Eye (tissue), 1 donor: ENCODE data around the gene CAMKMT.
"Not testable (repeated sequence)": the region's sequence is repeated elsewhere in the genome, so short reads cannot be mapped to it uniquely, and the experiment has no call there.

Experiments
- DNase-seq: peaks from one replicate; pipeline ENCODE4 v3.0.0-alpha.2; 2015

CAMKMT gene

DNA sequence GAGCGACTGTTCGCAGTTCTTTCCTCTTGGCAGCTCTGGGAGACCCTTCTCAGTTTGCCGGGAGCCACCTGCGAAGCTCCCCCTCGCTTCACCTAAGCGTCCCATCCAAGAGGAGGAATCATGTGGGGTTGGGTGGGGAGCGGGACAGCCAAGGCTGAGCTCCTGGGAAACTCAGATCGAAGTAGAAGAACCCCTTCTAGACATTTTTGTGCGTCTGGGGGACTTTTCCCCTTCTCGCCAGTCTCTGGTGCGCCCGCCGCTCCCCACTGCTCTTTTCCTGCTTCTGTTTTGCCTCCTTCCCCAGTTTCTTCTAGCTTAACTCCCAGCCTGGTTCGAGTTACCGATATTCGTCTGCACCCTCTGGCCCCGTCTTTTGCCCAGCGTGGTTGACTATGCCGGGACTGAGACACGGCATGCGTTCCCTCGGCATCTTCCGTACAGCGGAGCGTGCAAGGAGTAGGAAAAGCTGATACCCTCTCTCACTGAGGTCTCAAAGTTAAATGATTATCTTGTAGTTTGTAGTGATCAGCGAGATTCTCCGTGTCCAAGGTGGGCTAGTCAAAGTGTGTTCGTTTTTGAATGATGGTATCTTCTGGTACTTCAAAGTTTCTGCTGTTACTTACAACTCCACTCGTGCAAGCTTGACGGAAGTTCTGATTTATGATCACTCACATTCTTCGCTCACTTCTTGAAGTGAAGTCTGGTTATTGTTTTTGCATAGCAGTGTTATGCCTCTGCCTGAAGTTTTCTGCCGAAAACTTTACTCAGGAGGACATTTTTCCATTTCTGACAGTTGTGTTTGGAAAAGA is 664 bp downstream of the CAMKMT start:
- peak; percentile 74 for DNase-seq

DNA sequence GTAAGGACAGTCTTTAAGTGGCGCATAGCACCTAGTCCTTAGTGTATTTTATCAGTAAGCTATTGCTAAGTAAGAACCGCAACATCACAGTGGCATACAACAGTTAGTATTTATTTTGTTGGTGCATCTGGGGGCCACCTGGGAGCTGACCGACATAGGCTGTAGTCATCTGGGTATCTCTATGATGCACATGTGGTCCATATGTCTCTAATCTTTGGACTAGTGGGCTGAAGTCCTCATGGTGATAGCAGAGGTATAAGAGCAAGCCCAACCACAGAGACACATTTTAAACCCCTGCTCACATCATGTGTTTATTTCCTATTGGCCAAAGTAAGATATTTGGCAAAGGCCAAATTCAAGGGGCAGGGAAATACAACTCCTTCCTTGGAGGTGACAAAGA is 2.9 kb downstream of the CAMKMT start:
- no peak for DNase-seq

DNA sequence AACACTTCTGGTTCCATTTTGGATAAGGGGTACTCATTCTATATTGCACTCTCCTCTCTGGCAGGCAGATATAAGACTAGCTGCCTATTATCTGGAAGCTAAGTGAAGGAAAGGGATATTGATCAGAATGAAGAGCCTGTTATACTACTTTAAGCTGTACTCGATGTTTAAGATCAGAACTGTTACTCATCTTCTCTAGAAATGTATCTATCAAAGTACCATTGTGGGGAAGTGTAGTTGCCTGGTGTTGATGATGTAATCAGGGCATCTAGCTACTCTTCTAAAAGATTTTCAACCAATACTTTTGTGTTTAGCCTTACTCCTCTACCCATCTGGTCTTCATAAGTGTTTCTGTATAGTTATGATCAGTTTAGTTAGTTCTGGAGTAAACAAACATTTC is 5.8 kb downstream of the CAMKMT start:
- DNase-seq: no peak

DNA sequence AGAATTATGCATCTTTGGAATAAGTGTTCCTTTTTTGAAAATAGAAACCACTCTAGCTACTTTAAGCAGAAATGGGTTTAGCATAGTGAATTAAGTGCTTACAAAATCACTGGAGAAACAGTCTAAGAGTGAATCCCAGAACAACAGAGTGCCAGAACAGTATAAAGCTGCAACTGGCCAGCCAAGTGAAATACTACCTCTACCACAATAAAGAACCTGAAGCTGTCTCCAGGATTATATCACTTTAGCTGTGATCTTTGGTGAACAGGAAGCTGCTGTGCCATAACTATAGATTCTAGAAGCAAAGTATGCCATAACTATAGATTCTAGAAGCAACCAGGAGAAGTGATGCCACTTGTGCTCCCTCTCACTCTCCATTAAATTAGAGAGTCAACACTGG is 7.6 kb downstream of the CAMKMT start:
- no peak for DNase-seq

DNA sequence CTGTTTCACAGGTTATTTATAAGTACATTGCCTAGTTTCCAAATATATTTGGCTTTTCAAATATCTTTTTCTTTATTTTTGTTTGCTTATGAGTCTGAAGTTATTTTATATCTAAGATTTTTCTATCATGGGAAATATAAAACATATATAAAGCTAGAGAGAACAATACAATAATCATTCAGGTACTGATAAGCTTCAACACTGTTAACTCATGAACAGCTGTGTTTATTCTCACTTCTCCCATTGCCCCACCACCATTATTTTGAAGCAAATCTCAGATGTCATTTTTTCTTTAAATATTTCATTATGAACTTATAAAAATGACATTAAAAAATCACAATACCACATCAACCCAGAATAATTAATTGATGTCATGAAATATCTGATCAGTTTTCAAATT is 9.7 kb downstream of the CAMKMT start:
- DNase-seq: no peak

DNA sequence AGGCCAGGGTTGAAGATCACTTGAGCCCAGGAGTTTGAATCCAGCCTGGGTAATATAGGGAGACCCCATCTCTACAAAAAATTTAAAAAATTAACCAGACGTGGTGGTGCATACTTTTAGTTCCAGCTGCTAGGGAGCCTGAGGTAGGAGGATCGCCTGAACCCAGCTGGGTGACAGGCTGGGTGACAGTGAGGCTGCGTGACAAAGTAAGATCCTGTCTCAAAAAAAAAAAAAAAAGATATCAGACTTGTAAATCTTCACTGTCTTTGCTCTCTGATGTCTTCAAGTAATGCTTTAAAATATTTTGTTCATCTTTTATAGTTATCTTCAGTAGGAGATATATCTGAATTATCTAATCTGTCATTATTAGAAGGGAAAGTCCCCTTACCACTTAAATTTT is 10.5 kb downstream of the CAMKMT start:
- DNase-seq: no peak

DNA sequence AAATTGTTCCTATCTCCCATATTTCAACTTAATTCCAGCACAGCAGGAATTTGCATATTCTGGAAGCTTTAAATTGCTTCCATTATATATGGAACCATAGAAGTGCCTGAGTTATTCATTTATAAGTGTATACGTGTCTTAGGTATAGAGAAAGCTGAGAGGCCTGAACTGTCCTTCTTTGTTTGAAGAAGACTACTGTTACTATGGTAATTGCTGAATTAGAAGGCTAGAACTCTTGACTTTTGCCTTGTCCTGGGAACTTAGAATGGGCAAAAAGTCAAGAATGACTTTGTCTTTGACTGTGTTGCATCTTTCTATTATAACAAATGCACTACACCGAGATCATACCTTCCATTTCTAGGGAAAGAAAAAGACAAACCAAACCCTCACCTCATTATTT is 15.7 kb downstream of the CAMKMT start:
- no peak for DNase-seq

DNA sequence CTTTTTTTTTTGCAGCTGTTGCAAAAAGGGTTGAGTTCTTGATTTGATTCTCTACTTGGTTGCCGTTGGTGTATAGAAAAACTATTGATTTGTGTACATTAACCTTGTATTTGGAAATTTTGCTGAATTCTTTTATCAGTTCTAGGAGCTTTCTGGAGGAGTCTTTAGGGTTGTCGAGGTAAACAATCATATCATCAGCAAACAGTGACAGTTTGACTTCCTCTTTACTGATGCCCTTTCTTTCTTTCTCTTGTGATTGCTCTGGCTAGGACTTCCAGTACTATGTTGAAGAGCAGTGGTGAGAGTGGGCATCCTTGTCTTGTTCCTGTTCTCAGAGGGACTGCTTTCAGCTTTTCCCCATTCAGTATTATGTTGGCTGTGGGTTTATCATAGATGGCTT is 23.5 kb downstream of the CAMKMT start:
- not testable (repeated sequence) for DNase-seq

DNA sequence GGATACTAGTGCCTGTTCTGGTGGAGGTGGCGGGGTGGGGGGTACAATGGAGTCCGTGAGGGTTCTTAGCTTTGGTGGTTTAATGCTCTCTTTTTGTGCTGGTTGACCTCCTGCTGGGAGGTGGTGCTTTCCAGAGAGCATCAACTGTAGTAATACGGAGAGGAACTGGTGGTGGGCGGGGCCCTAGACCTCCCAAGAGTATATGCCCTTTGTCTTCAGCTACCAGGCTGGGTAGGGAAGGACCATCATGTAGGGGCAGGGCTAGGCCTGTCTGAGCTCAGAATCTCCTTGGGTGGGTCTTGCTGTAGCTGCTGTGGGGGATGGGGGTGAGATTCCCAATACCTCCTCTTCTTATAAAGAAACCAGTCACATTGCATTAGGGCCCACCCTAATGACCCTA is 27.1 kb downstream of the CAMKMT start:
- no peak for DNase-seq

DNA sequence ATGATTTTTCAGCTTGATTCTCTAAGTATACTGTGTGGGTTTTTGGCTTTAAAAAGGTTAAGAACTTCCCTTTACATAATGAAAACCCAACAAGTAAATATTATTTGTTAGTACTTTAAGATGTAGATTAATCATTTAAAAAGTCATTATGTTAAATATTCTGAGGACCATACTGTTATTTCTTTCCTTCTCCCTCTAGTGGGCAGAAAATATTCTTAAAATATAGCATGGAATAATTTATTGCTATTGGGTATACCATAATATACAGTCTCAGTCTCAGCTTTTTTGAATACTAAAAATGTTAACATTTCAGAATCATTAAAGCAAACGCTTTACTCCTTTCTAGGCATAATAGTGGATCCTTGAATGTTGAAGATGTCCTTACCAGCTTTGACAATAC is 28.1 kb downstream of the CAMKMT start:
- no peak for DNase-seq

DNA sequence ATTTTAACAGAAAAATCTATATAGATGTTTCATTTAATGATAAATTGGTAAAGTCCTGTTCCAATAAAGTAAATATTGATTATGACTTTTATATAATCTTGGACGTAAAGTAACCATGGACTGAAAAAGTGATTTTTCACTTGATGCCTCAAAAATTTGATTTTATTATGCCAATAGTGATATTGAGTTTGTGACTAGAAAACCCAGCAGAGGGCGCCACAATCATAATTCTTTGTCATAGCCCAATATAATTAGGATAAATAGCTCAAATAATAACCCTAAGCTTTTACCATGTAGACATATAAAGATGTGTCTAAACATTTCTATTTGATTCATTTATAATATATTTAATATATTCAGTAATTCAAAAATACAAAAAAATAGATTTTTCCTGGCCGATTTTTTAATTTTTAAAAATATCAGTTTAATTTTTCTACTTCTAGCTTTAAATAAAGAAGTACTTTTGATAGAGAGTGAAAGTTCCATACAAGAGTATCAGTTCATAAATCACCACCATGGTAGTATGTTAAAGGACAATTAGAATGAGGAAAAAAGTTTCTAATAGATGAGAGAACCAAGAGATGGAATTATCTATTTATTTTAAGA is 30.7 kb downstream of the CAMKMT start:
- DNase-seq: peak; percentile 83

DNA sequence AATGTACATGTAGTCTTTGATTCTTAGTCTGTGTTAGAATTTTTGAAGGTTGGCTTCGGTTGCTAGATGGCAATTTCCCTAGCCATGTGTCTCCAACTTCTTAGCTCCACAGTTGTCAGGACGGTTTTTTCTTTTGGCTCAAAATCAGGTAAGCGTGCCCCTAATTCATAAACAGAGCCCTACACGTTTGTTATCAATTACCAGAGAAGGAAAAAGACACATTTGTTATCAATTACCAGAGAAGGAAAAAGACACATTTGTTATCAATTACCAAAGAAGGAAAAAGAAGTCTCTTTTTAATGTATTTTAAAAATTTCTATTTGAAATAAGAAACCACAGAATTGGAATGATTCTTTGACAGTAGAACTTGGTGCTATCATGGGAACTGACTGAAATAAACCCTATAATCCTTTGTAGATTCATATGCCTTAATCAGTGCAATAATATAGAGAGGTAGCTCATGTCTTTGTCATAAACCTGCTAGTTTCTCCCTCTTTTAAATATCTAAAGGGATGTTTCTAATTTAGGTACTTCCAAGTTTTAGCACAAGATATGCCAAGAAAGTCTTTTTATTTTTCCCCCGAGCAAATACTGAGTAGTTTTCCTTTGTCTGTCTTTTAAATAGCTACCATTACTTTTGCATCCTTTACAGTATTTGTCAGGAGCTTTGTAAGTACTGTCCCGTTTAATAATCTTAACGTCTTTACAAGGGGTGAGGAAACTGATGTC is 35.9 kb downstream of the CAMKMT start:
- DNase-seq: peak; percentile 43

DNA sequence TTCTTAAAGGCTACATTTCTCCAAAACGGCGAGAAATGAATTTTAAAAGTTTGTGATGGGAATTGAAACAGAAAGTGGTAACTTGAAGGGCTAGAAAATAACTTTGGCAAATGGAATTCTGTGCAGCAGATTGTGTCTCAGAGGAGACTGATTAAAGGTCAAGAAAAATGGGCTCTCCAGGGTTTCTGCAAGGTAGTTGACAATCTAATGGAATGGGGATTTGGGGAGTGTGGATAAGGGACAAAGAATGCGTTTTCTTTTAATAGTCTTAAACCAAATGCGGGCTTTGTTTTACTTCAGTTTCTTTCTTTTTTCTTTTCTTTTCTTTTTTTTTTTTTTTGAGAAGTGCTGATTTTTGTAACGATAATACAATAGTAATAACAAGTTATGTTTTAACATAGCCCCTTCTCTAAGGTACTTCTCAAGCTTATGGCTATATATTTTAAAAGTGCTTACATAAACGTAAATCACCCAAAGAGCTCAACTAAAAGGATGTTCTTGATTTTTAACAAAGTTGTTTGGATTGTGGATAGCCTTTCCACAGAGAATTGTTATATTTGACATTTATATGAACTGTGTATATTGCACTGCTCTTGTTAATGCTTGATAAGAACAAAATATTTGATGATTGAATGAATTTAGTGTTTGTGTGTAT is 36.6 kb downstream of the CAMKMT start:
- no peak for DNase-seq

DNA sequence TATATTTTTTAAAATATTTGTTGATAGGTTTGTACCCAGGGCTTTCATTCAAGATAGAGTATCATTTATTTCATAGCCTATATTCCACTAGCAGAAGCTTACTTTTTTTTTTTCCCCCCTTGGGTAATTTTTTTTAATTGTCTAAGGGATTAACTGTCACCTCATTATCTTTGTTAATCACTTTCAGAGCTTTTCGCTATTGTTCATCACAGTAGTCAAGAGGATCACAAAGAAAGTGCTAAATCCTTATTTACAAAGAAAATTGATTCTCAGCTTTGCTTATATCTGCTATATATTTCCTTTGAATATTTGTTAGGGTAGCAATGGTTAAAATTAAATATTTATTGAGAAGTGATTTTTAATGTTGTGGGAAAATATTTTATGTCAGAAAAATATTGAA is 59.0 kb downstream of the CAMKMT start:
- no peak for DNase-seq

DNA sequence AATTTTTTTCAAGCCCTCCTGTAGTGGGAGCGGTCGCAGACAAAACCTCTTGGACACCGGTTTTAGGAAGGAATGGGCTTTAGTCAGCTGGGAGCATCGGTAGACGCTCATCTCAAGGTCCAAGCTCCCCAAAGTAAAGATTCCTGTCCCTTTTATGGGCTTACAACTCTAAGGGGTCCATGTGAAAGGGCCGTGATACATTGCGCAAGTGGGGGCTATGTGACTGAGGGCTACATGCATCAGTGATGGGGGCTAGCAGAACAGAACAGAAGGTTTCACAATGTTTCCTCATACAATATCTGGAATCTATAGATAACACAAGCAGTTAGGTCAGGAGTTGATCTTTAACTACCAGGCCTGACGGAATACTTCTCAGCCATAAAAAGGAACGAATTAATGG is 62.5 kb downstream of the CAMKMT start:
- DNase-seq: no peak

DNA sequence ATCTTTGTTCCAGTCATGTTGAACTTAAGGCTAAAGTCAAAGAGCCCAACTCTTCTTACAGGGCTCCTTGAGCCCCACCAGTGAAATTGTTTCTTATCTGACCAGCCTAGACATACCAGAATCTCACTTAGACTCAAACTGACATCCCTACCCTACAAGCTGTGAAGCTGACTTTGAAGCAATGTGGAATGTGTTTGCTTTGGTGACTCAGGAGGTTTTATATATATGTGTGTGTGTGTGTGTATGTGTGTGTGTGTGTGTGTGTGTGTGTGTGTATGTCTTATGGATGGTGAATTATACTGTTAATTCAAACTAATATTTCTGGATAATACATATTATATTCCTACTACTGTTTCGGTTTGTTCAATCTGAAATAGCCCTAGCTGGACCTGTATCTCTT is 67.3 kb downstream of the CAMKMT start:
- DNase-seq: no peak

DNA sequence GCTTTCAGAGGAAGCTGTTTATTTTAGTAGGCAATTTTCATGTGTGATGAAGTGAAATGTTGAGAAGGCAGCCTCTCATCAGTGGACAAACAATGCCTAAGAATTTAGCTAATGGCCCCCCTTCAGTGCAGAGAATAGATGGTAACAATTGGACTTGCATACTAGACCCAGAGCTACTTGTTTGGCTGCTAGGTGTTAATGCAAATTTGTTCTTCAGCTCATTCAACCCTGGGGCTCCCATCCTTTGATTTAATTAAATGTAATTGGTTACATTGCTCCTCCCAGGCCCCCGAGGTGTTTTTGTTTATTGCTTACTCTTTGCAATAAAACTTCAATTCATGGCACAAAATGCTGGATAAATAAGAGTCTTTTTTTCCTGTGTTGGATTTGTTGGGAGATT is 68.6 kb downstream of the CAMKMT start:
- DNase-seq: no peak

DNA sequence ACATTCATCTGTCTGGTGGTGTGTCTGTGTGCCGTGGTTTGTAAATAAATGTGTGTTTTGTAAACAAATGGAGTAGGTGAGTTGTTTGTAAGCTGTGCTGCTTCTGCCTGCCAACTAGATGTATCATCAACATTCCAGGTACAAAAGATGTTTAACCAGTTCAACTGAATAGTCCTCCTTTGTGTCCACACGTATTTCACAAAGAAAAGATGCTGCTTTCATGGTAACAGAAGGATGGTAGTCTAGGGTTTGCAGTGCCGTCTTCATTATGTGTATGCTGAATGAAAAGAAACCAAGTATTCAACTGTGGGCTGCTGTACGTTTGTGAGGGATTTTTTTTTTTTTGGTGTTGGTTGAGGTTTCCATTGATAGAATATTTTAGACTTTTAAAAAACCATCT is 72.1 kb downstream of the CAMKMT start:
- DNase-seq: no peak

DNA sequence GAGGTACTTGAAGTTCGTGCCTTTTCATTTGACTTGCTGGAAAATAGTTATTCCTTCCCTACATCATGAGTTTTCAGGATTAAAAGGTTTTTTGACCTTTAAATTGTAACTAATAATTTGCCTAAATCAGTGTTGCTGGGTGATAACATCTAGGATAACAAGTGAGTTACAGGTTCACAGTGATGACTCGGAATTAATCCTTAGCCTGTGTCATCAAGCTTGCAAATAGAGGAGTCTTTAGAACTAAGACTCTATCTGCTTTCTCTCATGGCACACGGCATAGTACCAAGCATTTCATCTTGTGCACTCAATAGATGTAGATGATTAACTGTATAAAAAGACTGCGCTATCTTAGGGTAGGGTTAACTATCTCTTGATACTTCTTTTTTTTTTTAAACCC is 79.5 kb downstream of the CAMKMT start:
- no peak for DNase-seq

DNA sequence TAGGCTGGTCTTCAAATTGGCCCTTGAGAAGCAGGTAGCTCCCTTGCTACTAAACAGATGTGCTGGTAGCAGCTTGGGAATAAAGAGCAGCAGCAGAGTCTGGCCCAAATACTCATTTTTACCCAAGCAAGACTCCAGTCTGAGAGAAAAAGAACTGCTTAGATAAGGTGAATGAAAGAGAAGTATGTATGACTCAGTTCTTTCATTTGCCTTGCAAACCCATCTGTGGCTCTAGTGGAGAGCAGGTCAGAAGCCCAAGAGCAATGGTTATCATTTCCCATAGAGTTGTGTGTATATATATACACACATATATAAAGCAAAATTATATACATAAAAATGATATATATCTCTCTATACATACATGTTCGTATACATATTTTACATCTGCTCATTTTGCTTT is 80.3 kb downstream of the CAMKMT start:
- no peak for DNase-seq

DNA sequence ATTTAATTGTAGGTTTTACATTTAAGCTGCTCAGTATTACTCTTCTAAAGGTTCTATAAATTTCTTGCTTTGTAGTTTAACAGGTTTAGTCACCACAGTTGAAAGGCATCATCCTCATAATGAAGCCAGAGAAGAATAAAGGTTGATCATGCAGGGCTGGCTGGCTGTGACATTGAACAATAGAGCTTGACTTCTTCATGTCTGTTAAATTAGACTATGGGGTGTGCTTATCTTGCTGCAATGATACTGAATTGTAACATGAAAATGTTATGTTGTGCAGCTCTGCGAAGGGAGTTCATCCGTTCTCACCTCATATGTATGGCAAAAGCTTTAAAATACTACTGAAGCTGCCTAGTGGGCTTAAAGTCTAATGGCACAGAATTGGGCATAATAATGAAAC is 81.8 kb downstream of the CAMKMT start:
- no peak for DNase-seq

DNA sequence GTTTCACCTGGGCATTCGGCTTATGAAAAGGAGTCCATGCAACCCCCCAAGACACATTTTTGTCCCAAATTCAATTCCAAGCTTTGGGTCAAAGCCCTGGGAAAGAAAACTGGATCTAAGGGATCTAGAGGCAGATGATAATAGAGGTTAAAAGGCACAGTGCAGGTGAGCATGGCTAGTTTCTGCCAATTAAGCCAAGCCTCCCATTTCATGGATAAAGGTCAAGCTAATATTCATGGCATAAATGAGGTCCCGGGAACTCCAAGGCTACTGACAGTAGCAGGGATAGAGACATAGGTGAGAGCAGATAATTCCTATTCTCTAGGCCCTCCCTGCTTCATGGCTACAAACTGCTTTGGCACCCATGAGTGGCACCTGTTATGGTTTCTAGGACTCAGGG is 83.1 kb downstream of the CAMKMT start:
- DNase-seq: no peak

DNA sequence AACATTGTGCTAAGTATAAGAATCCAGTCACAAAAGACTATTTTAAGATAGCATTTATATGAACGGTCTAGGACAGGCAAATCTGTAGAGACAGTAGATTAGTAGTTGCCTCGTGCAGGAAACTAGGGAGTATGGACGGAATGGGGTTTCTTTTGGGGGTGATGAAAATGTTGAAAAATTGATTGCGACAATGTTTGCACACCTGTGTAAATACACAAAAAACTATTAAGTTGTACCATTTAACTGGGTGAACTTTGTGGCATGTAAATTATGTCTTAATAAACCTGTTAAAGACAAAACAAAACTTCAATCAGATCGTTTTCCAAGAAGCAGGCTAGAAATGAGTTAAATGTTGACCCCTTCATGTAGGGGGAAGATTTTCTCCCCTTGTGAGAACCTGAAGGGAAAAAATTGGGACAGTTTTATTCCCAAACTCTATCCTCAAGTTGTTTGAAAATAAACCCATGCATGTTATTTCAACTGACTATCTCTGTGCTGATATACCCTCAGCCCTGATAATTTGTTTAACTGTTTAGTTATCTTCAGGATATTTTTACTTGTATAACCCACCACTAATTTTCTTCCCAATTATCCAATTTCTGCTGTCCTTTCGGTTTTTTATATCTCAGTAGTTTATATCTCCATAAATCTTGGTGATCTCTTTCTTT is 87.2 kb downstream of the CAMKMT start:
- no peak for DNase-seq
